GM12872 (cell line): ENCODE data around the gene RNASE8.

ENCODE experiments used
- CTCF ChIP-seq: IDR thresholded peaks from 3 replicates; pipeline ENCODE4 v1.5.1; 2011; ENCODE audit warnings: low read depth, mild to moderate bottlenecking, low read length, moderate library complexity; ENCODE audit not compliant: insufficient read depth

RNASE8 gene

GRCh38 chr14:21107283-21107800, 49.7 kb downstream of the RNASE8 start:
- no peak for TF ChIP-seq CTCF
